ENCODE results near the gene PPP2R2D.

DNA sequence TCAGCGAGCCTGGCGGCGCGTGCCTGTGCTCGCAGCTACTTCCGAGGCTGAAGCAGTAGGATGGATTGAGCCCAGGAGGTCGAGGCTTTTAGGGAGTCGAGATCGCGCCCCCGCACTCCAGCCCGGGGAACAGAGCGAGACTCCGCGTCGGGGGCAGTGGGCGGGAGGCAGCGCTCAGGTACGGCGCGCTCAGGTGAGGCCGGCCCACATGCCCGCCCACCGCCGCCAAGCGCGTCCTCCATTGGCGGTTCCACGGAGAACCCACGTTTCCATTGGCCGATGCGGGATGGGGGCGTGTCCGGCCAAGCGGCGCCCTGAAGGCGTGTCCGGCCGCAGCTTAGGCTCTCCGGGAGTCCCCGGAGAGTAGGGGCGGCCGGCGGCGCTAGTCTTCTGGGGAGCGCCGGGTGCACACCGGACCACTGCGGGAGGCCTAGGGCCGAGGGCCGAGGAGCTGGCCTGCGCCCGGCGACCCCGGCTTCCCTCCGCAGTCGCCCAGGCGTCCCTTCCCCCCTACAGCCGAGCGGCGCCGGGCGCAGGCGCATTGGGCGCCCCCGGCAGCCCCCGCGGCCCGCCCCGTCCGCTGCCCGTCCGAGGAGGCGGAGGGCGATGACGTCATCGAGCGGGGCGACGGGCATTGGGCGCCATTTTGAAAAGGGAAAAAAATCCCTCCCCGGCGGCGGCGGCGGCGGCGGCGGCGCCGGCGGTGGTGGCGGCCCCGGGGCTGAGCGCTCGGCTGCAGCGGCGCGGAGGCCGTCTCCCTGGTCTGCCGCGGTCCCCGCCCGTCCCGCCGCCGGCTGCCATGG, at the start of gene PPP2R2D:
- TF ChIP-seq, protein P1, sequence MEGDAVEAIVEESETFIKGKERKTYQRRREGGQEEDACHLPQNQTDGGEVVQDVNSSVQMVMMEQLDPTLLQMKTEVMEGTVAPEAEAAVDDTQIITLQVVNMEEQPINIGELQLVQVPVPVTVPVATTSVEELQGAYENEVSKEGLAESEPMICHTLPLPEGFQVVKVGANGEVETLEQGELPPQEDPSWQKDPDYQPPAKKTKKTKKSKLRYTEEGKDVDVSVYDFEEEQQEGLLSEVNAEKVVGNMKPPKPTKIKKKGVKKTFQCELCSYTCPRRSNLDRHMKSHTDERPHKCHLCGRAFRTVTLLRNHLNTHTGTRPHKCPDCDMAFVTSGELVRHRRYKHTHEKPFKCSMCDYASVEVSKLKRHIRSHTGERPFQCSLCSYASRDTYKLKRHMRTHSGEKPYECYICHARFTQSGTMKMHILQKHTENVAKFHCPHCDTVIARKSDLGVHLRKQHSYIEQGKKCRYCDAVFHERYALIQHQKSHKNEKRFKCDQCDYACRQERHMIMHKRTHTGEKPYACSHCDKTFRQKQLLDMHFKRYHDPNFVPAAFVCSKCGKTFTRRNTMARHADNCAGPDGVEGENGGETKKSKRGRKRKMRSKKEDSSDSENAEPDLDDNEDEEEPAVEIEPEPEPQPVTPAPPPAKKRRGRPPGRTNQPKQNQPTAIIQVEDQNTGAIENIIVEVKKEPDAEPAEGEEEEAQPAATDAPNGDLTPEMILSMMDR (IDR thresholded peaks at IDR 0.05), result no peak
- TF ChIP-seq POLR2AphosphoS5 (IDR thresholded peaks at IDR 0.05; ENCODE audit: low read depth, low read length), result peak; percentile 45; the same call in 1 of the 2 replicates
- TF ChIP-seq, protein P2, sequence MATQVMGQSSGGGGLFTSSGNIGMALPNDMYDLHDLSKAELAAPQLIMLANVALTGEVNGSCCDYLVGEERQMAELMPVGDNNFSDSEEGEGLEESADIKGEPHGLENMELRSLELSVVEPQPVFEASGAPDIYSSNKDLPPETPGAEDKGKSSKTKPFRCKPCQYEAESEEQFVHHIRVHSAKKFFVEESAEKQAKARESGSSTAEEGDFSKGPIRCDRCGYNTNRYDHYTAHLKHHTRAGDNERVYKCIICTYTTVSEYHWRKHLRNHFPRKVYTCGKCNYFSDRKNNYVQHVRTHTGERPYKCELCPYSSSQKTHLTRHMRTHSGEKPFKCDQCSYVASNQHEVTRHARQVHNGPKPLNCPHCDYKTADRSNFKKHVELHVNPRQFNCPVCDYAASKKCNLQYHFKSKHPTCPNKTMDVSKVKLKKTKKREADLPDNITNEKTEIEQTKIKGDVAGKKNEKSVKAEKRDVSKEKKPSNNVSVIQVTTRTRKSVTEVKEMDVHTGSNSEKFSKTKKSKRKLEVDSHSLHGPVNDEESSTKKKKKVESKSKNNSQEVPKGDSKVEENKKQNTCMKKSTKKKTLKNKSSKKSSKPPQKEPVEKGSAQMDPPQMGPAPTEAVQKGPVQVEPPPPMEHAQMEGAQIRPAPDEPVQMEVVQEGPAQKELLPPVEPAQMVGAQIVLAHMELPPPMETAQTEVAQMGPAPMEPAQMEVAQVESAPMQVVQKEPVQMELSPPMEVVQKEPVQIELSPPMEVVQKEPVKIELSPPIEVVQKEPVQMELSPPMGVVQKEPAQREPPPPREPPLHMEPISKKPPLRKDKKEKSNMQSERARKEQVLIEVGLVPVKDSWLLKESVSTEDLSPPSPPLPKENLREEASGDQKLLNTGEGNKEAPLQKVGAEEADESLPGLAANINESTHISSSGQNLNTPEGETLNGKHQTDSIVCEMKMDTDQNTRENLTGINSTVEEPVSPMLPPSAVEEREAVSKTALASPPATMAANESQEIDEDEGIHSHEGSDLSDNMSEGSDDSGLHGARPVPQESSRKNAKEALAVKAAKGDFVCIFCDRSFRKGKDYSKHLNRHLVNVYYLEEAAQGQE (IDR thresholded peaks at IDR 0.05; ENCODE audit: insufficient read depth in 1 of 2, low read depth in 2 of 2, low read length in 1 of 2), result no peak
- peak; percentile 73; the same call in 1 of the 2 replicates for TF ChIP-seq SIN3A (IDR thresholded peaks at IDR 0.05; ENCODE audit: borderline replicate concordance, insufficient read depth, low read depth, low read length)
